Uterus (tissue), 2 donors: Measurements from ENCODE around the gene PRUNE2.

Source experiments
- CTCF ChIP-seq, 4 experiments: fragments of 200-600 bp in 2 of 4; fragments of 450-650 bp in 2 of 4; sonication (generic) in 2 of 4; IDR thresholded peaks; one replicate each; pipeline ENCODE4 v1.5.1; 2016 to 2019; ENCODE audit warnings: antibody characterized with exemption in 4 of 4, mild to moderate bottlenecking in 2 of 4, moderate library complexity in 1 of 4
- POLR2A ChIP-seq, 2 donors: fragments of 450-650 bp; IDR thresholded peaks; one replicate each; pipeline ENCODE4 v1.6.1; 2016; ENCODE audit warnings: antibody characterized with exemption in 2 of 2, mild to moderate bottlenecking in 1 of 2, moderate library complexity in 1 of 2

- TF ChIP-seq CTCF (IDR thresholded peaks at IDR 0.05) (no peak), POLR2A (IDR thresholded peaks at IDR 0.05) (no peak)
Measured at GRCh38 chr9:76756941-76757673, 148.8 kb downstream of the PRUNE2 start.
